LoVo (cell line): Measurements from ENCODE around the gene NLGN1.

ENCODE experiments used
- DNase-seq: peaks from one replicate; pipeline ENCODE4 v3.0.0-alpha.2; 2016; ENCODE audit warnings: low spot score

NLGN1 gene

GRCh38 chr3:173843060-173843459 lies 445.5 kb downstream of the NLGN1 start:
- DNase-seq, result no peak

- DNase-seq, result no peak
Observed at GRCh38 chr3:173846584-173846983, 449.0 kb downstream of the NLGN1 start.

GRCh38 chr3:173849489-173849888 lies 451.9 kb downstream of the NLGN1 start:
- no peak for DNase-seq

GRCh38 chr3:173857154-173857553 lies 459.6 kb downstream of the NLGN1 start:
- DNase-seq, result no peak

DNA sequence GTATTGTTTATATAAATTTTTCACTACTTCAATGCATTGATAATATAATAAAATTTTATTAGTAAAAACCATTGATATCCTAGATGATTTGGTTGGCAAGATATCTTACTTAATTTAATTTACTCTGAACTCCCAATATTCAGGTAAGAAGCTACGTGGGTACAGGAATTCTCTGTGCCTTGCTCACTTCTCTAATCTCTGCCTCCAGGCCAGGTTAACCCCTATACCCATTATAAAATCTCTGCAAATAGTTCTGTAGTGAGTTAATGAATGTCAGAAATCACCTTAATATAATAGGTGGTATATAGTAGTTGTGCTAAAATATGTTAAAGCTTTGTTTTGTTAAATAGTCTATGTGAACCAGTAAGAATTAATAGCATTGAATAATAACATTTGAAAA lies 465.2 kb downstream of the NLGN1 start:
- no peak for DNase-seq

- no peak for DNase-seq
Observed at GRCh38 chr3:173863551-173863950, 466.0 kb downstream of the NLGN1 start.

- DNase-seq, result no peak
Observed at GRCh38 chr3:173865900-173866498, 468.5 kb downstream of the NLGN1 start.

- no peak for DNase-seq
Observed at GRCh38 chr3:173869766-173870165, 472.2 kb downstream of the NLGN1 start.

- no peak for DNase-seq
Observed at GRCh38 chr3:173870976-173871375, 473.4 kb downstream of the NLGN1 start.

DNA sequence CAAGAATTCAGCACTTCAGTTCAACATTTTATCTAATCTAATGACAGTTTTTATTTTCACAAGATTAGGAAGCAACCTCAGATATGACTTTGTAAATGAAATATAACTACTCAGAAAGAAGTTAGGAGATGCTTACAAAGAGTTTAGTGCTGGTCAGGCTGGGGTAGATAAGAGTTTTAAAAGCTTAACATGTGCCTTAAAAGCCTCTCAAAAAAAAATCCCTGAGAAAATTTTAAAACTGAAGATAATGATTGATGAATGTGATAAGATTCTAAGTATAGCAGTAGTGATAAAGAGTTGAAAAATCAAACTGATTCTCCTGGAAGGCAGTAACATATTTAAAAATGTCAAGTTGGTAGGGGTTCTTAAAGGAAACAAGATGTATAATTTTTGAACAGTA lies 478.2 kb downstream of the NLGN1 start:
- no peak for DNase-seq

DNA sequence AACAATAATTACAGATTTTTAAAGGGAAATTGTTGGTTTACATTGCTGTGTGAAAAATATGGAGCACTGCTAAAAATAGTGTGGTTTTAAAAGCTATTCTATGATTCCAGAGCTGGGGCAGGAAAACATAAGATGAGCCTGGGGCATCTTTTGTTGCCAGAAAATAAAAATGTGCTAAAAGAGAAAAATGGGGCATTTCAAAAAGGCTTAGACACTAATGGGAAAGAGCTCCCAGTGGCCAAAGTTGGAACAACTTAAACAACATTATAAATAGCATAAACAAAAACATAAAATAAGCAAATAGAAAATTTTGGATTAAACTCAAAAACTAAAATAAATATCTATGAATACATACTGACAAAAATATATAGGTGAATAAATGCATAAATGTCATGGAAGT lies 478.9 kb downstream of the NLGN1 start:
- no peak for DNase-seq

DNA sequence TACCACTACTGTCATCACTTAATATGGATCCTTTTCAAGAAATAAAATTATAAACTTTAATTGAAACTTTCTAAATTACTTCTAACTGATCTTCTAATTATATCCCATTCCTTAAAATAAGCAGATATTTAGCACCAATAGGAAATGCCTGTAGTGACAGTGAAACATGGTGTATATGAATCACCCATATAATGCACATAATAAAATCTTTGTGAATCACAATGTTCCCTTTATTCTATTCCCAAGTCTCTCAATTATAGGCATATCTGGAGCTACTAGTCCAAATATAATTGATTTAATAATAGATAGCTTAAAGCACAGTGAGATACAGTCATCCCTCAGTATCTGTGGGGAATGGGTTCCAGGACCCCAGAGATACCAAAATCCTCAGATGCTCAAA lies 490.3 kb downstream of the NLGN1 start:
- no peak for DNase-seq

DNA sequence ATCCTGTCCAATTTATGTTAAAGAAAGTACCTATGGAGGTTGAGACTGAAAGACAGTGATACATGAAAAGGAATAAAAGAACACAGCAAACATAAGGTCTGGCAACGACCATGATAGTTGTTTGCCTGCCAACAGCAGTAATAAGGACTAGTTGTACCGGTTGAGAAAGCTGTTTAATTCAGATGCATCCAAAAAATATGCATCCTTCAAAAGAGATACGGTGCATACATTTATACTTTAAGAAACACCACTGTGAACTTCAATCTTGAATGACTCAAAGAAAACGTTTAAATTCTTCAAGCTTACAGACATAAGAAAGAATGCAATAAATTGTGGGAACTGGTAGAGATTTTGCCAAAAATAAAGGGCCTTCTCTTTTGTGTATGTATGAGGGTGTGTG lies 492.1 kb downstream of the NLGN1 start:
- no peak for DNase-seq

- DNase-seq, result no peak
Observed at GRCh38 chr3:173890091-173890490, 492.5 kb downstream of the NLGN1 start.

- DNase-seq, result no peak
Observed at GRCh38 chr3:173891272-173892100, 493.9 kb downstream of the NLGN1 start.

DNA sequence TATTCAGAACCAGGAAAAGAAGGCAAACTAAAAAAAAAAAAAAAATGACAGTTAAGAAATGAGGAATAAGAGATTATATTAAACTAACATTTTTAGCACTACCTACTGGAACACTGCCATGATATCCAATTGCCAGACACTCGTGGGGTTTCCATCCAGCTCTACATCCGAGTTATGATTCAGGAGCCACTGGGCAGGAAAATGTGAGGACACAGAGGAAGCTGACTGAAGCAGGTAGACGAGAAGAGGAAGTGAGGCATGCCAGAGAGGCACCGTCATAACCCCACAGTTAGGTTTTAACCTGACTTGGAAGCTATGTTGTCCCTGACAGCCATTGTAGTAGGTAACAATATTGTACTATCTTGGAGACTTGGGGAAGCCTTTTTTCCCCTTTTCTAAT lies 495.0 kb downstream of the NLGN1 start:
- DNase-seq, result no peak

GRCh38 chr3:173893066-173893465 lies 495.5 kb downstream of the NLGN1 start:
- DNase-seq, result no peak

- no peak for DNase-seq
Observed at GRCh38 chr3:173893835-173894234, 496.3 kb downstream of the NLGN1 start.

- no peak for DNase-seq
Observed at GRCh38 chr3:173897631-173898030, 500.1 kb downstream of the NLGN1 start.

- DNase-seq, result no peak
Observed at GRCh38 chr3:173901649-173902048, 504.1 kb downstream of the NLGN1 start.

GRCh38 chr3:173902401-173902800 lies 504.9 kb downstream of the NLGN1 start:
- no peak for DNase-seq

GRCh38 chr3:173902871-173903270 lies 505.3 kb downstream of the NLGN1 start:
- DNase-seq, result no peak

DNA sequence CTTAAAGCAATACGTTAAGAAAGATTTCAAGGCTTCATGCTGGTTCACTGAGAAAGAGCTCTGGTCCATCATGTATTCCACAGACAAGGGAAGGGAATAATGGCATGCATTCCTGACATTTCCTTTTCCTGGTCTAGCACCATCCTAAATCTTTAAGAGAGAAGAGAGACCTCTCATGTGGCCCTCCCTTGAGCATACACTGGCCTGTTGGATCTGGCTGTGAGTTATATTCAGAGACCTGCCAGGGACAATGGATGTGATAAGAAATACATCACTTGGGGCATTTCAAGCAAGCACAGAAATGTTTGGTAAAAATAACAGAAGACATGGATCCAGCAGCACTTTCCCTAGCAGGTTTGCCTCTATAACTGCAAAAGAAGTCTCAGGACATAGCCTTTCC lies 507.8 kb downstream of the NLGN1 start:
- no peak for DNase-seq

GRCh38 chr3:173911446-173911845 lies 513.9 kb downstream of the NLGN1 start:
- DNase-seq, result no peak
